Panc1 (cell line): ENCODE results near the gene TJP2.

Source experiments
- POLR2AphosphoS5 ChIP-seq: IDR thresholded peaks from 2 replicates; pipeline ENCODE4 v1.6.1; 2012; ENCODE audit warnings: mild to moderate bottlenecking, low read depth, low read length, moderate library complexity
- SIN3A ChIP-seq: IDR thresholded peaks from 2 replicates; pipeline ENCODE4 v1.6.1; 2012; ENCODE audit warnings: low read depth, mild to moderate bottlenecking, low read length, moderate library complexity, borderline replicate concordance; ENCODE audit not compliant: insufficient read depth
- TF ChIP-seq, protein P1 (sequence below): fragments of 450-650 bp; IDR thresholded peaks from 2 replicates; pipeline ENCODE4 v1.5.1; 2017; ENCODE audit warnings: mild to moderate bottlenecking
- TF ChIP-seq, protein P2 (sequence below), 2 experiments: IDR thresholded peaks; 2 replicates each; pipeline ENCODE4 v1.6.1; 2011 to 2012; ENCODE audit warnings: low read depth in 2 of 2, control low read depth in 1 of 2, low read length in 1 of 2, mild to moderate bottlenecking in 1 of 2, moderate library complexity in 1 of 2; ENCODE audit not compliant: insufficient read depth in 1 of 2

DNA sequence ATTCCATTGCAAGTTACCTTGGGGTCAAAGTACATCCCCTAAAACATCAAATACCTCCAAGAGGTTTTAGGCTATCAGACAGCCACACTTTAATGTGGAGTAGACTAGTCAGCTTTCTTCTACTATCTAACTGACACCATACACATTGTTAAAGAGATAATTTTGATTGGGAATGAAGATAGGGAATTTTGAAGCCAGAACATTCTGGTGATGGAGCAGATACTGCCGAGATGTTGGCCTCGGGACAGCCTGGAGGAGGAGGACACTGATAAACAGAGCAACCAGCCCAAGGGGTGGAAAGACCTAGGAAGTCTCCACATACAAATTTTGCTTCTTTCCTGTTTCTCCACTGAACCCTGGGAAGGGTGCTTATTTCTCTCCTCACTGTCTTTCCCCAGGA lies 14.9 kb downstream of the TJP2 start:
- TF ChIP-seq, protein P1, sequence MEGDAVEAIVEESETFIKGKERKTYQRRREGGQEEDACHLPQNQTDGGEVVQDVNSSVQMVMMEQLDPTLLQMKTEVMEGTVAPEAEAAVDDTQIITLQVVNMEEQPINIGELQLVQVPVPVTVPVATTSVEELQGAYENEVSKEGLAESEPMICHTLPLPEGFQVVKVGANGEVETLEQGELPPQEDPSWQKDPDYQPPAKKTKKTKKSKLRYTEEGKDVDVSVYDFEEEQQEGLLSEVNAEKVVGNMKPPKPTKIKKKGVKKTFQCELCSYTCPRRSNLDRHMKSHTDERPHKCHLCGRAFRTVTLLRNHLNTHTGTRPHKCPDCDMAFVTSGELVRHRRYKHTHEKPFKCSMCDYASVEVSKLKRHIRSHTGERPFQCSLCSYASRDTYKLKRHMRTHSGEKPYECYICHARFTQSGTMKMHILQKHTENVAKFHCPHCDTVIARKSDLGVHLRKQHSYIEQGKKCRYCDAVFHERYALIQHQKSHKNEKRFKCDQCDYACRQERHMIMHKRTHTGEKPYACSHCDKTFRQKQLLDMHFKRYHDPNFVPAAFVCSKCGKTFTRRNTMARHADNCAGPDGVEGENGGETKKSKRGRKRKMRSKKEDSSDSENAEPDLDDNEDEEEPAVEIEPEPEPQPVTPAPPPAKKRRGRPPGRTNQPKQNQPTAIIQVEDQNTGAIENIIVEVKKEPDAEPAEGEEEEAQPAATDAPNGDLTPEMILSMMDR, result no peak
- TF ChIP-seq, protein P2, sequence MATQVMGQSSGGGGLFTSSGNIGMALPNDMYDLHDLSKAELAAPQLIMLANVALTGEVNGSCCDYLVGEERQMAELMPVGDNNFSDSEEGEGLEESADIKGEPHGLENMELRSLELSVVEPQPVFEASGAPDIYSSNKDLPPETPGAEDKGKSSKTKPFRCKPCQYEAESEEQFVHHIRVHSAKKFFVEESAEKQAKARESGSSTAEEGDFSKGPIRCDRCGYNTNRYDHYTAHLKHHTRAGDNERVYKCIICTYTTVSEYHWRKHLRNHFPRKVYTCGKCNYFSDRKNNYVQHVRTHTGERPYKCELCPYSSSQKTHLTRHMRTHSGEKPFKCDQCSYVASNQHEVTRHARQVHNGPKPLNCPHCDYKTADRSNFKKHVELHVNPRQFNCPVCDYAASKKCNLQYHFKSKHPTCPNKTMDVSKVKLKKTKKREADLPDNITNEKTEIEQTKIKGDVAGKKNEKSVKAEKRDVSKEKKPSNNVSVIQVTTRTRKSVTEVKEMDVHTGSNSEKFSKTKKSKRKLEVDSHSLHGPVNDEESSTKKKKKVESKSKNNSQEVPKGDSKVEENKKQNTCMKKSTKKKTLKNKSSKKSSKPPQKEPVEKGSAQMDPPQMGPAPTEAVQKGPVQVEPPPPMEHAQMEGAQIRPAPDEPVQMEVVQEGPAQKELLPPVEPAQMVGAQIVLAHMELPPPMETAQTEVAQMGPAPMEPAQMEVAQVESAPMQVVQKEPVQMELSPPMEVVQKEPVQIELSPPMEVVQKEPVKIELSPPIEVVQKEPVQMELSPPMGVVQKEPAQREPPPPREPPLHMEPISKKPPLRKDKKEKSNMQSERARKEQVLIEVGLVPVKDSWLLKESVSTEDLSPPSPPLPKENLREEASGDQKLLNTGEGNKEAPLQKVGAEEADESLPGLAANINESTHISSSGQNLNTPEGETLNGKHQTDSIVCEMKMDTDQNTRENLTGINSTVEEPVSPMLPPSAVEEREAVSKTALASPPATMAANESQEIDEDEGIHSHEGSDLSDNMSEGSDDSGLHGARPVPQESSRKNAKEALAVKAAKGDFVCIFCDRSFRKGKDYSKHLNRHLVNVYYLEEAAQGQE (IDR thresholded peaks at IDR 0.05; ENCODE audit: insufficient read depth in 1 of 2, low read depth in 2 of 2, low read length in 1 of 2), result no peak
- no peak for TF ChIP-seq POLR2AphosphoS5
- TF ChIP-seq SIN3A, result no peak
